GM23338 (cell line): ENCODE measurements around the gene ZNF429. TPM values are rescaled to one million over a fixed set of nuclear protein-coding genes. Genes with fewer than 3 reads are reported as not detected.

ENCODE experiments used
- ATAC-seq: fragments of 200-7000 bp; cut with Tn5 transposase; 3 replicates; pipeline ENCODE4 v1.9.1; 2020
- DNase-seq: peaks from one replicate; pipeline ENCODE4 v3.0.0-alpha.2; 2015; ENCODE audit warnings: low spot score
- H2AFZ ChIP-seq: fragments of 200-600 bp; sonication (generic); 2 replicates; pipeline ENCODE4 v1.8.0; 2016; ENCODE audit warnings: antibody characterized with exemption, mild to moderate bottlenecking, moderate library complexity
- H3F3A ChIP-seq: fragments of 200-600 bp; sonication (generic); replicated peaks from 2 replicates; pipeline ENCODE4 v1.8.0; 2017; ENCODE audit warnings: antibody characterized with exemption, mixed run types, low read depth
- H3K27ac ChIP-seq: fragments of 200-600 bp; sonication (generic); 2 replicates; pipeline ENCODE4 v1.6.1; 2016; ENCODE audit warnings: low read depth
- H3K27me3 ChIP-seq: fragments of 200-600 bp; sonication (generic); 2 replicates; pipeline ENCODE4 v1.8.0; 2016; ENCODE audit warnings: mild to moderate bottlenecking, mixed run types, moderate library complexity; ENCODE audit not compliant: insufficient read depth
- H3K36me3 ChIP-seq: fragments of 200-600 bp; sonication (generic); 2 replicates; pipeline ENCODE4 v1.8.0; 2016; ENCODE audit warnings: mild to moderate bottlenecking; ENCODE audit not compliant: insufficient read depth
- H3K4me1 ChIP-seq: fragments of 200-600 bp; sonication (generic); 2 replicates; pipeline ENCODE4 v1.8.0; 2016; ENCODE audit warnings: mild to moderate bottlenecking, moderate library complexity; ENCODE audit not compliant: insufficient read depth
- H3K4me2 ChIP-seq: fragments of 200-600 bp; sonication (generic); 2 replicates; pipeline ENCODE4 v1.7.1; 2017; ENCODE audit warnings: mixed run types
- H3K4me3 ChIP-seq: fragments of 200-600 bp; sonication (generic); 2 replicates; pipeline ENCODE4 v1.6.1; 2016; ENCODE audit warnings: mixed run types
- H3K79me2 ChIP-seq: fragments of 200-600 bp; sonication (generic); replicated peaks from 2 replicates; pipeline ENCODE4 v1.8.0; 2017; ENCODE audit warnings: mild to moderate bottlenecking; ENCODE audit not compliant: insufficient read depth
- H3K9me2 ChIP-seq: fragments of 200-600 bp; sonication (generic); 2 replicates; pipeline ENCODE4 v1.8.0; 2017; ENCODE audit not compliant: insufficient read depth
- H4K20me1 ChIP-seq: fragments of 200-600 bp; sonication (generic); replicated peaks from 2 replicates; pipeline ENCODE4 v1.8.0; 2017; ENCODE audit warnings: mild to moderate bottlenecking; ENCODE audit not compliant: insufficient read depth
- H3K27ac Mint-ChIP-seq: 2 replicates; pipeline ENCODE4 v1.8.0; 2020; ENCODE audit warnings: inconsistent platforms, mild to moderate bottlenecking, moderate library complexity, mixed read lengths
- H3K27me3 Mint-ChIP-seq: 3 replicates; pipeline ENCODE4 v1.8.0; 2022; ENCODE audit warnings: low read depth, mild to moderate bottlenecking, moderate library complexity, mixed read lengths, inconsistent platforms; ENCODE audit not compliant: insufficient read depth, poor library complexity
- H3K36me3 Mint-ChIP-seq: 3 replicates; pipeline ENCODE4 v1.8.0; 2021; ENCODE audit warnings: low read depth, mild to moderate bottlenecking, inconsistent platforms, moderate library complexity, mixed read lengths
- H3K4me1 Mint-ChIP-seq: 3 replicates; pipeline ENCODE4 v1.8.0; 2020; ENCODE audit warnings: mild to moderate bottlenecking, inconsistent platforms, mixed read lengths
- H3K4me3 Mint-ChIP-seq: 3 replicates; pipeline ENCODE4 v1.8.0; 2021; ENCODE audit warnings: moderate library complexity, mild to moderate bottlenecking, inconsistent platforms, mixed read lengths
- H3K9me3 Mint-ChIP-seq: 3 replicates; pipeline ENCODE4 v1.8.0; 2020; ENCODE audit warnings: moderate library complexity, mild to moderate bottlenecking, inconsistent platforms, mixed read lengths
- CREB1 ChIP-seq: fragments of 250-450 bp; sonication (Bioruptor Pico); IDR thresholded peaks from 2 replicates; pipeline ENCODE4 v1.5.0; 2020; ENCODE audit warnings: low read depth, mild to moderate bottlenecking, moderate library complexity
- EZH2 ChIP-seq: fragments of 200-600 bp; sonication (generic); IDR thresholded peaks from one replicate; pipeline ENCODE4 v1.8.0; 2017; ENCODE audit warnings: antibody characterized with exemption, mild to moderate bottlenecking, low read depth; ENCODE audit not compliant: unreplicated experiment
- EZH2phosphoT487 ChIP-seq: fragments of 200-600 bp; sonication (generic); IDR thresholded peaks from one replicate; pipeline ENCODE4 v1.8.1; 2018; ENCODE audit warnings: antibody characterized with exemption; ENCODE audit not compliant: unreplicated experiment
- JUNB ChIP-seq: IDR thresholded peaks from one replicate; pipeline ENCODE4 v1.6.1; 2016; ENCODE audit warnings: antibody characterized with exemption; ENCODE audit not compliant: unreplicated experiment
- NANOG ChIP-seq: IDR thresholded peaks from 2 replicates; pipeline ENCODE4 v1.6.1; 2016; ENCODE audit warnings: antibody characterized with exemption, borderline replicate concordance
- POLR2AphosphoS5 ChIP-seq: IDR thresholded peaks from 2 replicates; pipeline ENCODE4 v1.6.1; 2016; ENCODE audit warnings: antibody characterized with exemption, low read depth
- STAT1 ChIP-seq: IDR thresholded peaks from one replicate; pipeline ENCODE4 v1.6.1; 2016; ENCODE audit warnings: antibody characterized with exemption; ENCODE audit not compliant: unreplicated experiment
- ZNF114 ChIP-seq: fragments of 250-450 bp; sonication (Bioruptor Pico); IDR thresholded peaks from 2 replicates; pipeline ENCODE4 v1.5.0; 2020; ENCODE audit warnings: mild to moderate bottlenecking, moderate library complexity
- long read RNA-seq: library from polyadenylated mRNA; unstranded; transcript quantifications from one replicate; pipeline ENCODE4 v2.0.0, GENCODE V29; 2020; ENCODE audit not compliant: unreplicated experiment
- polyA plus RNA-seq: library from polyadenylated mRNA; unstranded; fragments of >200 nt; fragmentation: Nextera tagmentation; extraction: Ambion mirVana; gene quantifications from 2 replicates; pipeline ENCODE4 v1.2.1, GENCODE V29; 2016
- total RNA-seq: library from RNA; depleted of rRNA; stranded (reverse); fragments of >200 nt; shearing (Covaris generic); gene quantifications from 2 replicates; pipeline ENCODE4 v1.2.3, GENCODE V29; 2014; rRNA removed
- TF ChIP-seq, protein P1 (sequence below): IDR thresholded peaks from 2 replicates; pipeline ENCODE4 v1.6.1; 2016; ENCODE audit warnings: antibody characterized with exemption
- TF ChIP-seq, protein P2 (sequence below): fragments of 250-450 bp; sonication (Bioruptor Pico); IDR thresholded peaks from 2 replicates; pipeline ENCODE4 v1.5.0; 2020; ENCODE audit warnings: mild to moderate bottlenecking, moderate library complexity
- TF ChIP-seq, protein P3 (sequence below), 2 experiments: fragments of 200-600 bp in 1 of 2; sonication (generic) in 1 of 2; conservative IDR thresholded peaks; 2 replicates each; pipeline versions ENCODE4 v1.5.1 to v1.6.1; 2016 to 2017; ENCODE audit warnings: antibody characterized with exemption in 2 of 2, low read depth in 2 of 2, mild to moderate bottlenecking in 2 of 2, moderate library complexity in 1 of 2
- TF ChIP-seq, protein P4 (sequence below): IDR thresholded peaks from one replicate; pipeline ENCODE4 v1.6.1; 2018; ENCODE audit warnings: antibody characterized with exemption; ENCODE audit not compliant: unreplicated experiment

The ZNF429 gene
- total RNA-seq = 18.9 and 21.2 TPM in 2 replicates
- polyA plus RNA-seq = 12.6 and 13.4 TPM in 2 replicates
- long read RNA-seq, partial matches to known transcripts = 0 of 8 reads
- long read RNA-seq, other reads (novel, unspliced or antisense) = 7 of 8 reads

DNA sequence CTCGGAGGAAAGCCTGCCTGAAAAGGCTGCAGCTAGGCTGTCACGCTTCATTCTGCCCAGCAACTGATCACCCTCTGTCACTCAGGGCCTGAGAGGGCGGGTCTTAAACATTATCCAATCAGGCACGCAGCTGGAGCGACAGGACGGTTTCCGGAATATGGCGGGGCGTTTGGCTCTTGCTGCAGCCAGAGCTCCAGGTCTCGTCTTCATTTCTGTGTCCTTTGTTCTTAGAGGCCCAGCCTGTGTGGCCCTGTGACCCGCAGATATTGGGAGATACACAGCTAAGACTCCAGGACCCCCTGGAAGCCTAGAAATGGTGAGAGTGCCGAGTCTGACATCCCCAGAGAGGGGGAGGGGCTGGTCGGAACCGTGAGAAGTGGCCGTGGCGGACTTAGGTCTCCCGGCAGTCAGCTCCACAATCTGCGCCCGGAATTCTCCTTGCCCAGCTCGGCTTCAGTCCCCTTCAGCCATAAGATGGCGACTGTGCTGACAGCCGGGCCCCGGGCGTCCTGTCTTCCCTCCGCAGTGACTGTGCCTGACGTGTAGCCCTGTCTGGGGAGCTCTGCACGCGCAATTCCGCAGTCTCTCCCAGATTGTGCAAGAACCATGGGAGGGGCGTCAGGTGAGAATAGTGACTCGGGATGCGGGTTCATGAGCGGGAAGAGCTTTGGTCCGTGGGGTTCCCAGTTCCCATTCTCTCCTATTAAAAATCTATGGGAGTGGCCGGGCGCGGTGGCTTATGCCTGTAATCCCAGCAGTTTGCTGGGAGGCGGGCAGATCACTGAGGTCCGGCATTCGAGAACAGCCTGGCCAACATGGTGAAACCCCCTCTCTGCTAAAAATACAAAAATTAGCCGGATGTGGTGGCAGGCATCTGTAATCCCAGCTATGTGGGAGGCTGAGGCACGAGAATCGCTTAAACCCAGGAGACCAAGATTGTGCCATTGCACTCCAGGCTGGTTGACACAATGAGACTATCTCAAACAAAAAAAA, at the start of gene ZNF429:
ZNF429 (plus strand) TSS at position 144 of the 993 bp plus-strand sequence; CDS start at position 314, 170 bp downstream.
- no peaks in the 10 kb centered on the region for H3K27me3 ChIP-seq
- Mint-ChIP-seq H3K4me3 (peak within 1 kb of the TSS; percentile 100), H3K27me3 (peaks cover 15% of the 10 kb centered on the region), H3K9me3 (peaks cover 19% of the 10 kb centered on the region), H3K4me1 (peaks cover 11% of the 10 kb centered on the region), H3K36me3 (peaks cover 41% of the 10 kb centered on the region), H3K27ac (peak within 1 kb of the TSS; percentile 100)
- peak within 1 kb of the TSS; percentile 95 for H3K27ac ChIP-seq
- H3K9me2 ChIP-seq = no peaks in the 10 kb centered on the region
- peak within 1 kb of the TSS; percentile 70 for H2AFZ ChIP-seq
- peaks cover 32% of the 10 kb centered on the region for H3K79me2 ChIP-seq
- no peaks in the 10 kb centered on the region for H3K36me3 ChIP-seq
- no peaks in the 10 kb centered on the region for H3F3A ChIP-seq
- peak within 1 kb of the TSS; percentile 68 for H3K4me3 ChIP-seq
- DNase-seq (peak; percentile 99), ATAC-seq (peak; percentile 99)
- H3K4me1 ChIP-seq = peaks cover 7% of the 10 kb centered on the region
- no peaks in the 10 kb centered on the region for H4K20me1 ChIP-seq
- H3K4me2 ChIP-seq = peak within 1 kb of the TSS; percentile 81
- TF ChIP-seq POLR2AphosphoS5 (peak; percentile 76), EZH2phosphoT487 (no peak), STAT1 (no peak), NANOG (no peak), ZNF114 (CRISPR knock-in tag) (no peak), CREB1 (CRISPR knock-in tag) (peak; percentile 59), EZH2 (no peak), JUNB (no peak)
- TF ChIP-seq, protein P1, sequence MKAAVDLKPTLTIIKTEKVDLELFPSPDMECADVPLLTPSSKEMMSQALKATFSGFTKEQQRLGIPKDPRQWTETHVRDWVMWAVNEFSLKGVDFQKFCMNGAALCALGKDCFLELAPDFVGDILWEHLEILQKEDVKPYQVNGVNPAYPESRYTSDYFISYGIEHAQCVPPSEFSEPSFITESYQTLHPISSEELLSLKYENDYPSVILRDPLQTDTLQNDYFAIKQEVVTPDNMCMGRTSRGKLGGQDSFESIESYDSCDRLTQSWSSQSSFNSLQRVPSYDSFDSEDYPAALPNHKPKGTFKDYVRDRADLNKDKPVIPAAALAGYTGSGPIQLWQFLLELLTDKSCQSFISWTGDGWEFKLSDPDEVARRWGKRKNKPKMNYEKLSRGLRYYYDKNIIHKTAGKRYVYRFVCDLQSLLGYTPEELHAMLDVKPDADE = 0 out of 2 replicates have a peak, but pooled peaks have one; percentile 14
- TF ChIP-seq, protein P2, sequence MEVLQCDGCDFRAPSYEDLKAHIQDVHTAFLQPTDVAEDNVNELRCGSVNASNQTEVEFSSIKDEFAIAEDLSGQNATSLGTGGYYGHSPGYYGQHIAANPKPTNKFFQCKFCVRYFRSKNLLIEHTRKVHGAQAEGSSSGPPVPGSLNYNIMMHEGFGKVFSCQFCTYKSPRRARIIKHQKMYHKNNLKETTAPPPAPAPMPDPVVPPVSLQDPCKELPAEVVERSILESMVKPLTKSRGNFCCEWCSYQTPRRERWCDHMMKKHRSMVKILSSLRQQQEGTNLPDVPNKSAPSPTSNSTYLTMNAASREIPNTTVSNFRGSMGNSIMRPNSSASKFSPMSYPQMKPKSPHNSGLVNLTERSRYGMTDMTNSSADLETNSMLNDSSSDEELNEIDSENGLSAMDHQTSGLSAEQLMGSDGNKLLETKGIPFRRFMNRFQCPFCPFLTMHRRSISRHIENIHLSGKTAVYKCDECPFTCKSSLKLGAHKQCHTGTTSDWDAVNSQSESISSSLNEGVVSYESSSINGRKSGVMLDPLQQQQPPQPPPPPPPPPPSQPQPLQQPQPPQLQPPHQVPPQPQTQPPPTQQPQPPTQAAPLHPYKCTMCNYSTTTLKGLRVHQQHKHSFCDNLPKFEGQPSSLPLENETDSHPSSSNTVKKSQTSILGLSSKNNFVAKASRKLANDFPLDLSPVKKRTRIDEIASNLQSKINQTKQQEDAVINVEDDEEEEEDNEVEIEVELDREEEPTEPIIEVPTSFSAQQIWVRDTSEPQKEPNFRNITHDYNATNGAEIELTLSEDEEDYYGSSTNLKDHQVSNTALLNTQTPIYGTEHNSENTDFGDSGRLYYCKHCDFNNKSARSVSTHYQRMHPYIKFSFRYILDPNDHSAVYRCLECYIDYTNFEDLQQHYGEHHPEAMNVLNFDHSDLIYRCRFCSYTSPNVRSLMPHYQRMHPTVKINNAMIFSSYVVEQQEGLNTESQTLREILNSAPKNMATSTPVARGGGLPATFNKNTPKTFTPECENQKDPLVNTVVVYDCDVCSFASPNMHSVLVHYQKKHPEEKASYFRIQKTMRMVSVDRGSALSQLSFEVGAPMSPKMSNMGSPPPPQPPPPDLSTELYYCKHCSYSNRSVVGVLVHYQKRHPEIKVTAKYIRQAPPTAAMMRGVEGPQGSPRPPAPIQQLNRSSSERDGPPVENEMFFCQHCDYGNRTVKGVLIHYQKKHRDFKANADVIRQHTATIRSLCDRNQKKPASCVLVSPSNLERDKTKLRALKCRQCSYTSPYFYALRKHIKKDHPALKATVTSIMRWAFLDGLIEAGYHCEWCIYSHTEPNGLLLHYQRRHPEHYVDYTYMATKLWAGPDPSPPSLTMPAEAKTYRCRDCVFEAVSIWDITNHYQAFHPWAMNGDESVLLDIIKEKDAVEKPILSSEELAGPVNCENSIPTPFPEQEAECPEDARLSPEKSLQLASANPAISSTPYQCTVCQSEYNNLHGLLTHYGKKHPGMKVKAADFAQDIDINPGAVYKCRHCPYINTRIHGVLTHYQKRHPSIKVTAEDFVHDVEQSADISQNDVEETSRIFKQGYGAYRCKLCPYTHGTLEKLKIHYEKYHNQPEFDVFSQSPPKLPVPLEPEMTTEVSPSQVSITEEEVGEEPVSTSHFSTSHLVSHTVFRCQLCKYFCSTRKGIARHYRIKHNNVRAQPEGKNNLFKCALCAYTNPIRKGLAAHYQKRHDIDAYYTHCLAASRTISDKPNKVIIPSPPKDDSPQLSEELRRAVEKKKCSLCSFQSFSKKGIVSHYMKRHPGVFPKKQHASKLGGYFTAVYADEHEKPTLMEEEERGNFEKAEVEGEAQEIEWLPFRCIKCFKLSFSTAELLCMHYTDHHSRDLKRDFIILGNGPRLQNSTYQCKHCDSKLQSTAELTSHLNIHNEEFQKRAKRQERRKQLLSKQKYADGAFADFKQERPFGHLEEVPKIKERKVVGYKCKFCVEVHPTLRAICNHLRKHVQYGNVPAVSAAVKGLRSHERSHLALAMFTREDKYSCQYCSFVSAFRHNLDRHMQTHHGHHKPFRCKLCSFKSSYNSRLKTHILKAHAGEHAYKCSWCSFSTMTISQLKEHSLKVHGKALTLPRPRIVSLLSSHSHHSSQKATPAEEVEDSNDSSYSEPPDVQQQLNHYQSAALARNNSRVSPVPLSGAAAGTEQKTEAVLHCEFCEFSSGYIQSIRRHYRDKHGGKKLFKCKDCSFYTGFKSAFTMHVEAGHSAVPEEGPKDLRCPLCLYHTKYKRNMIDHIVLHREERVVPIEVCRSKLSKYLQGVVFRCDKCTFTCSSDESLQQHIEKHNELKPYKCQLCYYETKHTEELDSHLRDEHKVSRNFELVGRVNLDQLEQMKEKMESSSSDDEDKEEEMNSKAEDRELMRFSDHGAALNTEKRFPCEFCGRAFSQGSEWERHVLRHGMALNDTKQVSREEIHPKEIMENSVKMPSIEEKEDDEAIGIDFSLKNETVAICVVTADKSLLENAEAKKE (CRISPR knock-in tag) = no peak
- TF ChIP-seq, protein P3, sequence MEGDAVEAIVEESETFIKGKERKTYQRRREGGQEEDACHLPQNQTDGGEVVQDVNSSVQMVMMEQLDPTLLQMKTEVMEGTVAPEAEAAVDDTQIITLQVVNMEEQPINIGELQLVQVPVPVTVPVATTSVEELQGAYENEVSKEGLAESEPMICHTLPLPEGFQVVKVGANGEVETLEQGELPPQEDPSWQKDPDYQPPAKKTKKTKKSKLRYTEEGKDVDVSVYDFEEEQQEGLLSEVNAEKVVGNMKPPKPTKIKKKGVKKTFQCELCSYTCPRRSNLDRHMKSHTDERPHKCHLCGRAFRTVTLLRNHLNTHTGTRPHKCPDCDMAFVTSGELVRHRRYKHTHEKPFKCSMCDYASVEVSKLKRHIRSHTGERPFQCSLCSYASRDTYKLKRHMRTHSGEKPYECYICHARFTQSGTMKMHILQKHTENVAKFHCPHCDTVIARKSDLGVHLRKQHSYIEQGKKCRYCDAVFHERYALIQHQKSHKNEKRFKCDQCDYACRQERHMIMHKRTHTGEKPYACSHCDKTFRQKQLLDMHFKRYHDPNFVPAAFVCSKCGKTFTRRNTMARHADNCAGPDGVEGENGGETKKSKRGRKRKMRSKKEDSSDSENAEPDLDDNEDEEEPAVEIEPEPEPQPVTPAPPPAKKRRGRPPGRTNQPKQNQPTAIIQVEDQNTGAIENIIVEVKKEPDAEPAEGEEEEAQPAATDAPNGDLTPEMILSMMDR (conservative IDR thresholded peaks at IDR 0.05; ENCODE audit: low read depth in 2 of 2) = peak in 1 of 2 experiments; percentile 19; a peak in 2 of 4 replicates
- TF ChIP-seq, protein P4, sequence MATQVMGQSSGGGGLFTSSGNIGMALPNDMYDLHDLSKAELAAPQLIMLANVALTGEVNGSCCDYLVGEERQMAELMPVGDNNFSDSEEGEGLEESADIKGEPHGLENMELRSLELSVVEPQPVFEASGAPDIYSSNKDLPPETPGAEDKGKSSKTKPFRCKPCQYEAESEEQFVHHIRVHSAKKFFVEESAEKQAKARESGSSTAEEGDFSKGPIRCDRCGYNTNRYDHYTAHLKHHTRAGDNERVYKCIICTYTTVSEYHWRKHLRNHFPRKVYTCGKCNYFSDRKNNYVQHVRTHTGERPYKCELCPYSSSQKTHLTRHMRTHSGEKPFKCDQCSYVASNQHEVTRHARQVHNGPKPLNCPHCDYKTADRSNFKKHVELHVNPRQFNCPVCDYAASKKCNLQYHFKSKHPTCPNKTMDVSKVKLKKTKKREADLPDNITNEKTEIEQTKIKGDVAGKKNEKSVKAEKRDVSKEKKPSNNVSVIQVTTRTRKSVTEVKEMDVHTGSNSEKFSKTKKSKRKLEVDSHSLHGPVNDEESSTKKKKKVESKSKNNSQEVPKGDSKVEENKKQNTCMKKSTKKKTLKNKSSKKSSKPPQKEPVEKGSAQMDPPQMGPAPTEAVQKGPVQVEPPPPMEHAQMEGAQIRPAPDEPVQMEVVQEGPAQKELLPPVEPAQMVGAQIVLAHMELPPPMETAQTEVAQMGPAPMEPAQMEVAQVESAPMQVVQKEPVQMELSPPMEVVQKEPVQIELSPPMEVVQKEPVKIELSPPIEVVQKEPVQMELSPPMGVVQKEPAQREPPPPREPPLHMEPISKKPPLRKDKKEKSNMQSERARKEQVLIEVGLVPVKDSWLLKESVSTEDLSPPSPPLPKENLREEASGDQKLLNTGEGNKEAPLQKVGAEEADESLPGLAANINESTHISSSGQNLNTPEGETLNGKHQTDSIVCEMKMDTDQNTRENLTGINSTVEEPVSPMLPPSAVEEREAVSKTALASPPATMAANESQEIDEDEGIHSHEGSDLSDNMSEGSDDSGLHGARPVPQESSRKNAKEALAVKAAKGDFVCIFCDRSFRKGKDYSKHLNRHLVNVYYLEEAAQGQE = no peak
